Naive thymus-derived CD4-positive, alpha-beta T cell (primary cell): ENCODE data around the gene ANKRD50. TPM values are rescaled to one million over a fixed set of nuclear protein-coding genes. Genes with fewer than 3 reads are reported as not detected.

Source experiments
- ATAC-seq: fragments of 150-1000 bp; cut with Tn5 transposase; 2 replicates; pipeline ENCODE4 v1.10.0; 2021; ENCODE audit warnings: mild to moderate bottlenecking, moderate library complexity
- CTCF ChIA-PET: fragments of 350-600 bp; sonication (Branson Sonifier 250); formaldehyde crosslinking; loops from one replicate; lab custom pipeline; 2021; ENCODE audit warnings: antibody characterized with exemption; lab: Charles Lee
- POLR2A ChIA-PET: fragments of 350-600 bp; sonication (Branson Sonifier 250); formaldehyde crosslinking; loops from one replicate; lab custom pipeline; 2021; ENCODE audit warnings: antibody characterized with exemption, inconsistent platforms; lab: Charles Lee
- DNase-seq, 9 donors: peaks; one replicate each; pipeline versions ENCODE4 v3.0.0 to v3.0.0-alpha.2; 2020 to 2022; ENCODE audit warnings: mixed read lengths in 1 of 9
- H3K27ac ChIP-seq: one replicate; pipeline ENCODE4 v1.7.0; 2013; ENCODE audit warnings: mild to moderate bottlenecking, low read depth, low read length, moderate library complexity
- H3K27me3 ChIP-seq, 2 donors: one replicate each; pipeline ENCODE4 v1.7.0; 2013; ENCODE audit warnings: low read length in 2 of 2, mild to moderate bottlenecking in 2 of 2, moderate library complexity in 2 of 2; ENCODE audit not compliant: control insufficient read depth in 2 of 2, insufficient read depth in 2 of 2
- H3K36me3 ChIP-seq, 3 experiments: 1 replicate in 2 of 3; 2 replicates in 1 of 3; pipeline ENCODE4 v1.7.0; 2013; ENCODE audit warnings: low read length in 3 of 3, mild to moderate bottlenecking in 3 of 3, moderate library complexity in 1 of 3; ENCODE audit not compliant: insufficient read depth in 3 of 3, control insufficient read depth in 2 of 3
- H3K4me1 ChIP-seq, 2 donors: one replicate each; pipeline ENCODE4 v1.7.0; 2013; ENCODE audit warnings: low read length in 2 of 2, mild to moderate bottlenecking in 2 of 2, moderate library complexity in 1 of 2; ENCODE audit not compliant: control insufficient read depth in 2 of 2, insufficient read depth in 2 of 2
- H3K4me3 ChIP-seq: 2 replicates; pipeline ENCODE4 v1.7.0; 2013; ENCODE audit warnings: mild to moderate bottlenecking, low read length
- H3K9me3 ChIP-seq, 3 experiments: 1 replicate in 2 of 3; 2 replicates in 1 of 3; pipeline ENCODE4 v1.7.0; 2013; ENCODE audit warnings: low read length in 3 of 3; ENCODE audit not compliant: control insufficient read depth in 2 of 3
- H3K27ac Mint-ChIP-seq, 9 donors: one replicate each; pipeline ENCODE4 v1.8.0; 2020 to 2022; ENCODE audit warnings: mixed read lengths in 9 of 9, mild to moderate bottlenecking in 8 of 9, moderate library complexity in 5 of 9, inconsistent platforms in 2 of 9
- H3K27me3 Mint-ChIP-seq, 5 donors: one replicate each; pipeline ENCODE4 v1.8.0; 2021 to 2022; ENCODE audit warnings: mixed read lengths in 5 of 5, mild to moderate bottlenecking in 1 of 5
- H3K36me3 Mint-ChIP-seq, 5 donors: one replicate each; pipeline ENCODE4 v1.8.0; 2020 to 2022; ENCODE audit warnings: mixed read lengths in 5 of 5, mild to moderate bottlenecking in 3 of 5, inconsistent platforms in 1 of 5
- H3K4me1 Mint-ChIP-seq, 7 donors: one replicate each; pipeline ENCODE4 v1.8.0; 2020 to 2022; ENCODE audit warnings: mixed read lengths in 7 of 7, mild to moderate bottlenecking in 3 of 7, inconsistent platforms in 1 of 7
- H3K4me3 Mint-ChIP-seq, 10 donors: one replicate each; pipeline ENCODE4 v1.8.0; 2020 to 2022; ENCODE audit warnings: mild to moderate bottlenecking in 10 of 10, mixed read lengths in 10 of 10, moderate library complexity in 6 of 10, inconsistent platforms in 2 of 10
- H3K9me3 Mint-ChIP-seq, 11 donors: one replicate each; pipeline ENCODE4 v1.8.0; 2020 to 2022; ENCODE audit warnings: mixed read lengths in 11 of 11, mild to moderate bottlenecking in 4 of 11, inconsistent platforms in 1 of 11, moderate library complexity in 1 of 11
- intact Hi-C, 2 donors: fragments of 100-400 bp; cut with micrococcal nuclease; formaldehyde crosslinking; loops; one replicate each; pipeline ENCODE4 v1.15.1; 2023
- polyA plus RNA-seq, 2 donors: library from polyadenylated mRNA; unstranded; fragments of 300-500 nt; fragmentation: Illumina TruSeq; gene quantifications; one replicate each; pipeline ENCODE4 v1.2.3, GENCODE V29; 2021
- total RNA-seq, 6 experiments: library from RNA in 5 of 6; stranded (reverse) in 5 of 6; gene quantifications; 1 replicate in 5 of 6; 2 replicates in 1 of 6; pipeline ENCODE4 v1.2.3 and lab custom pipeline; 2021 to 2026

The ANKRD50 gene
- total and polyA plus RNA-seq, 7 experiments from 2014 or later, result 0.15 to 3.5 (median 0.65) TPM

GRCh38 chr4:124694946-124695598 lies 17.5 kb downstream of the ANKRD50 start:
- intact Hi-C loops, result no loop called here
- CTCF ChIA-PET, result no interaction called here

DNA sequence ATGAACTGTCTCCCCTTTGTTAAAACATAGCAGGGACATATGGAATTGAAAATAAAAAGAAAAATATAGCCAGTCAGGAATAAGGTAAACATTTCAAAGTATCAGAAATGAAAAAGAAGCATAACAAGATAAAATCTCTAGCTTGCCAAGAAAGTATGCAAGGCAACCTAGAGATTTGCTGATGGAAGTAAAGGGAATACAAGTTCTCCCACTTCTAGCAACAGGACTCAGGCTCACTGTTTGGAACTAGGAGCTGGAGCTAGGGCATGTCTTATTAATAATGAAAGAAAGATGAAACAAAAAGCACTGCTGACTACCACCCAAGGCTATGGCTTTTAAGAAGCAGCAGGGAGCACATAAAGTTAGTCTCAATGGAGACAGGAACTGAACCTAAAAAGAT lies 18.2 kb downstream of the ANKRD50 start:
- no peaks in the 10 kb centered on the region for H3K27me3 ChIP-seq
- no peak overlapping the region for H3K27ac Mint-ChIP-seq
- ChIA-PET POLR2A (no interaction called here), CTCF (no interaction called here)
- ATAC-seq, result no peak
- H3K9me3 Mint-ChIP-seq, result peaks cover 0 to 10% (median 2%) of the 10 kb centered on the region in 11 donors
- no peak overlapping the region for H3K27ac ChIP-seq
- H3K4me3 ChIP-seq, result no peak overlapping the region
- H3K27me3 Mint-ChIP-seq, result peaks cover 0 to 8% (median 0%) of the 10 kb centered on the region in 5 donors
- no peaks in the 10 kb centered on the region for H3K36me3 Mint-ChIP-seq
- peaks cover 0 to 1% (median 0%) of the 10 kb centered on the region in 7 donors for H3K4me1 Mint-ChIP-seq
- no peak overlapping the region for H3K4me3 Mint-ChIP-seq
- H3K36me3 ChIP-seq, result no peaks in the 10 kb centered on the region
- DNase-seq, result no peak
- H3K9me3 ChIP-seq, result no peaks in the 10 kb centered on the region
- no peaks in the 10 kb centered on the region for H3K4me1 ChIP-seq
- intact Hi-C loops, result no loop called here

More at GRCh38 chr4:124694946-124695598, 17.5 kb downstream of the ANKRD50 start:
- H3K27me3 Mint-ChIP-seq, result peaks cover 0 to 8% (median 3%) of the 10 kb centered on the region in 5 donors
- peaks cover 0 to 10% (median 2%) of the 10 kb centered on the region in 11 donors for H3K9me3 Mint-ChIP-seq
- no peaks in the 10 kb centered on the region for H3K27me3 ChIP-seq
- no peaks in the 10 kb centered on the region for H3K9me3 ChIP-seq
- no peak overlapping the region for H3K27ac Mint-ChIP-seq
- POLR2A ChIA-PET, result no interaction called here
- no peaks in the 10 kb centered on the region for H3K4me1 ChIP-seq
- no peaks in the 10 kb centered on the region for H3K36me3 ChIP-seq
- ATAC-seq, result no peak
- no peaks in the 10 kb centered on the region for H3K36me3 Mint-ChIP-seq
- no peak overlapping the region for H3K4me3 ChIP-seq
- DNase-seq, result no peak
- H3K4me1 Mint-ChIP-seq, result peaks cover 0 to 1% (median 0%) of the 10 kb centered on the region in 7 donors
- no peak overlapping the region for H3K27ac ChIP-seq
- H3K4me3 Mint-ChIP-seq, result no peak overlapping the region

- DNase-seq, result no peak
- H3K27me3 ChIP-seq, result no peaks in the 10 kb centered on the region
- H3K9me3 Mint-ChIP-seq, result peaks cover 0 to 10% (median 2%) of the 10 kb centered on the region in 11 donors
- H3K36me3 Mint-ChIP-seq, result no peaks in the 10 kb centered on the region
- no peaks in the 10 kb centered on the region for H3K4me1 Mint-ChIP-seq
- no peaks in the 10 kb centered on the region for H3K27me3 Mint-ChIP-seq
- H3K4me1 ChIP-seq, result no peaks in the 10 kb centered on the region
- CTCF ChIA-PET, result no interaction called here
- intact Hi-C loops, result no loop called here
- no peaks in the 10 kb centered on the region for H3K36me3 ChIP-seq
- no peaks in the 10 kb centered on the region for H3K9me3 ChIP-seq
- no peak overlapping the region for H3K4me3 Mint-ChIP-seq
- no peak overlapping the region for H3K4me3 ChIP-seq
- no peak for ATAC-seq
- no peak overlapping the region for H3K27ac ChIP-seq
- no peak overlapping the region for H3K27ac Mint-ChIP-seq
- POLR2A ChIA-PET, result no interaction called here
Observed at GRCh38 chr4:124691801-124692200, 20.7 kb downstream of the ANKRD50 start.

GRCh38 chr4:124686279-124686678 lies 26.3 kb downstream of the ANKRD50 start:
- ATAC-seq (no peak), DNase-seq (no peak)
- Mint-ChIP-seq H3K4me3 (no peak overlapping the region), H3K27ac (no peak overlapping the region), H3K9me3 (no peaks in the 10 kb centered on the region), H3K27me3 (peaks cover 0 to 6% (median 0%) of the 10 kb centered on the region in 5 donors), H3K36me3 (no peaks in the 10 kb centered on the region), H3K4me1 (no peaks in the 10 kb centered on the region)
- Histone ChIP-seq H3K4me1 (no peaks in the 10 kb centered on the region), H3K27me3 (no peaks in the 10 kb centered on the region), H3K4me3 (no peak overlapping the region), H3K36me3 (no peaks in the 10 kb centered on the region), H3K9me3 (no peaks in the 10 kb centered on the region), H3K27ac (no peak overlapping the region)
- CTCF ChIA-PET, result interaction anchor here (0.6 kb wide), 1 partner anchor 27 kb away, joined by 4 read pairs; no protein-coding TSS in a partner anchor
- POLR2A ChIA-PET, result no interaction called here
- intact Hi-C loops, result no loop called here

DNA sequence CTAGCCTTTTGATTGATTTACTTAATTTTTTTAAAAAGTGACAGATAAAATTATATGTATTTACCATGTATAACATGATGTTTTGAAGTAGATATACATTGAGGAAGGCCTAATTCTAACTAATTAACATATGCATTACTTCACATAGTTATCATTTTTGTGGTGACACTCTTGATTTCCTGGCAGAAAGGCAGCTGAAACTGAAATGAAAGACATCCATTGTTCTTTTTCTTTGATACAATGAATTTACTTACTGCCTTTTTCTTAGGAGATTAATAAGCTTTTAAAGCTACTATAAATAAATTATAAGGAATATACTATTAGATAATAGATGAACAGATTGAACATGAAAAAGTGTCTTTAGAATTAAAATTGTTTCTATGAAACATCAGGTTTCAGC lies 26.7 kb downstream of the ANKRD50 start:
- no peak for DNase-seq
- Histone ChIP-seq H3K4me3 (no peak overlapping the region), H3K27me3 (no peaks in the 10 kb centered on the region), H3K4me1 (no peaks in the 10 kb centered on the region), H3K27ac (no peak overlapping the region), H3K9me3 (no peaks in the 10 kb centered on the region), H3K36me3 (no peaks in the 10 kb centered on the region)
- Mint-ChIP-seq H3K36me3 (no peaks in the 10 kb centered on the region), H3K4me1 (no peaks in the 10 kb centered on the region), H3K27me3 (peaks cover 0 to 6% (median 0%) of the 10 kb centered on the region in 5 donors), H3K27ac (no peak overlapping the region), H3K4me3 (no peak overlapping the region), H3K9me3 (no peaks in the 10 kb centered on the region)
- intact Hi-C loops, result no loop called here
- no peak for ATAC-seq
- ChIA-PET CTCF (interaction anchor here (0.6 kb wide), 1 partner anchor 26 kb away, joined by 4 read pairs; no protein-coding TSS in a partner anchor), POLR2A (no interaction called here)

DNA sequence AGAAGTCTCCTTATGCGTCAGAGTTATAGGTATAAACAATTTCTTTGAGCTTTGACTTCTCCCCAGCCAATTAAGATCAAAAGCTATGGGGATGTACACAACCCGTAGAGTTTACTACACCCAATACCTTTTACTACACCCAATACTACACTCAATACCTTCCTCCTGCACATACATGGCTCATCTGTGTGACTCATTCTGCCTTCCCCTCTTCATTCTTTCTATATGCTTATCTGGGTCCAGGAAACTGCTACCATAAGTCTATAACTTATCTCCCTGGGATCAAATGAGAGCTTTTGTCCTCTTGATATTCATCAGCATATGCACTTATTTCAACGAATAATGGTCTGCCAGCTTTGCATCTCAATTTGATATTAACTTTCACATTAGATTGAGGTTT lies 28.2 kb downstream of the ANKRD50 start:
- H3K4me3 ChIP-seq, result no peak overlapping the region
- no peaks in the 10 kb centered on the region for H3K9me3 Mint-ChIP-seq
- ChIA-PET POLR2A (interaction anchor here (0.7 kb wide), 1 partner anchor 495 kb away, joined by 3 read pairs; no protein-coding TSS in a partner anchor), CTCF (no interaction called here)
- no peaks in the 10 kb centered on the region for H3K4me1 Mint-ChIP-seq
- intact Hi-C loops, result no loop called here
- no peaks in the 10 kb centered on the region for H3K4me1 ChIP-seq
- H3K27ac Mint-ChIP-seq, result no peak overlapping the region
- no peak overlapping the region for H3K27ac ChIP-seq
- no peaks in the 10 kb centered on the region for H3K36me3 Mint-ChIP-seq
- H3K4me3 Mint-ChIP-seq, result no peak overlapping the region
- H3K36me3 ChIP-seq, result no peaks in the 10 kb centered on the region
- peaks cover 0 to 6% (median 0%) of the 10 kb centered on the region in 5 donors for H3K27me3 Mint-ChIP-seq
- no peak for DNase-seq
- no peak for ATAC-seq
- no peaks in the 10 kb centered on the region for H3K9me3 ChIP-seq
- no peaks in the 10 kb centered on the region for H3K27me3 ChIP-seq

- Histone ChIP-seq H3K4me1 (no peaks in the 10 kb centered on the region), H3K4me3 (no peak overlapping the region), H3K27me3 (no peaks in the 10 kb centered on the region), H3K36me3 (no peaks in the 10 kb centered on the region), H3K27ac (no peak overlapping the region), H3K9me3 (no peaks in the 10 kb centered on the region)
- Mint-ChIP-seq H3K27ac (no peak overlapping the region), H3K4me3 (no peak overlapping the region), H3K27me3 (peaks cover 0 to 6% (median 0%) of the 10 kb centered on the region in 5 donors), H3K9me3 (no peaks in the 10 kb centered on the region), H3K36me3 (no peaks in the 10 kb centered on the region), H3K4me1 (no peaks in the 10 kb centered on the region)
- ATAC-seq, result no peak
- ChIA-PET CTCF (no interaction called here), POLR2A (no interaction called here)
- intact Hi-C loops, result no loop called here
- no peak for DNase-seq
Observed at GRCh38 chr4:124682384-124682783, 30.1 kb downstream of the ANKRD50 start.
